Epithelial cell of proximal tubule (primary cell): ENCODE results near the gene EXOSC9. TPM values are rescaled to one million over a fixed set of nuclear protein-coding genes. Genes with fewer than 3 reads are reported as not detected.

Experiments used
- DNase-seq: peaks from one replicate; pipeline ENCODE4 v3.0.0-alpha.2; 2011; ENCODE audit warnings: low read depth
- H3K4me3 ChIP-seq: 2 replicates; pipeline ENCODE4 v1.5.1; 2011; ENCODE audit warnings: low read depth, mild to moderate bottlenecking, low read length
- CTCF ChIP-seq: conservative IDR thresholded peaks from 2 replicates; pipeline ENCODE4 v1.5.1; 2012; ENCODE audit warnings: low read depth, mild to moderate bottlenecking, low read length
- total RNA-seq: library from RNA; depleted of rRNA; stranded (reverse); fragments of >200 nt; gene quantifications from 2 replicates; pipeline ENCODE4 v1.2.3, GENCODE V29; 2015

EXOSC9 gene
- total RNA-seq, 1 donor from 2014 or later = 55.5 TPM

GRCh38 chr4:121788896-121789295, 12.2 kb upstream of the EXOSC9 start:
- DNase-seq = no peak
- H3K4me3 ChIP-seq = no peak overlapping the region
- no peak for TF ChIP-seq CTCF

DNA sequence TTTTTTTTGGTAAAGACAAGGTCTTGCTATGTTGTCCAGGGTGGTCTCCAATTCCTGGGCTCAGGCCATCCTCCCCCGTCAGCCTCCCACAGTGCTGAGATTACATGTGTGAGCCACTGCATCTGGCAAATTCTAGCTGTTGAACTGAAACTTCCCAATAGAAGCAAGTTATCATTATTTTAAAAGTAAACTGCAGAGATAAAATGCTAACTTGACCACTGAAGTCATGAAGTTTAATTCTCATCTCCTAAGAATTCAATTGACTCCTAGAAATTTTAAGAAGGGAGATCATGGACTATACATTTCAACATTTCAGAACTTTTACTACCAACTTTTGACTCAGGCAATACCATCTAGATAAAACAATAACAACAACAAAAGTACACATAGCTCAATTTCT, 11.7 kb upstream of the EXOSC9 start:
- DNase-seq = no peak
- H3K4me3 ChIP-seq = no peak overlapping the region
- TF ChIP-seq CTCF = no peak

DNA sequence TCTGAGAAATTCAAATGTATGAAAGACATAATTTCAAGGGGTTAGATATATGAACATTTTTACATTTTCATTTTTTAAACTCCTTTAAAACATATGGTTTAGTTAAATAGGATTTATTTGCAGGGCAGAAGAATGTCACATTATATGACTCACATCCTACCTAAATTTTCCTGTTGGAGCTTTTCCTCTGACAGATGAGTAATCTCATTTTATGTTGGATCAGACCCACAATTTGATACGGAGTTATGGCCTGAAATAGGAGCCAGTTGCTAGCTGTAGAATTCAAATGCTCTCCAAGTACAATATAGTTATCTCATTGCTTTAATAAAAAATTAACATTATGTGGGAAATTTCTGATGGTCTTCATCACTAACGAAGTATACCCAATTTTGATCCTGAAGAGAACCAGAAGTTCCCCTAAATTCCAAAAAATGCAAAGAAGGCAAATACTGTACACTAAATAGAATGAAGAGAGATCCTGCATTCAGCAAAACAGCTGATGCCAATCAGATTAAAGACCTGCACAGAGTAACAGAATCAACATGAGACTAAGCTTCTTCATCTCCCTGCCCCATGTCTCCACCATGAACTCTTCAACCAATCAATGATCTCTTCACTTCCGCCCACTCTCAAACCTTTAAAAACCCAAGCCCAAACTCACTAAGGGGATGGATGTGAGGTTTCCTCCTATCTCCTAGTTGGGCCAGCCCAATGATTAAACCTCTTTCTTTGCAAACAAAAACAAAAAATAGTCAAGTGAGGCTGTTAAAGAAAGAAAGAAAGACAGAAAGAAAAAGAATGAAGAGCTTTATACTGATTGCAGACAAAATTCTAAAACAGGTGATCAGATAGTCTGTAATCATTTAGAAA, 10.9 kb upstream of the EXOSC9 start:
- DNase-seq = no peak
- TF ChIP-seq CTCF = no peak

DNA sequence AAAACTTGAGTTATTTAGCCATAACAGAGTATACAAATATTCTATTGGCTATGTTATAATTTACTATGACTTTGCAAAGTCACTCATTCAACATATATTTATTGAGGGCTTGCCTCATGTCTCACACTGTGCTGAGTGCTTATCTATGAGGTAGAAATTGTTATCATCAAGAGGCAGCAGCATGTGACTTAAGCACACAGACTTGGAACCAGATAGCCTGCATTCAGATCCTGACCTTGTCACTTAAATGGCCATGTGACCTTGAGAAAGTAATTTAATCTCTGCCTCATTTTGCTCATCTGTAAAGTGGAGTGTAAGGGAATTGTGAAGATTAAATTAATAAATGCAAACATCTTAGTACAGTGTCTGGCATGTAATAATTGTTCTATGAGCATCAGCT, 10.1 kb upstream of the EXOSC9 start:
- no peak for TF ChIP-seq CTCF
- DNase-seq = no peak
- no peak overlapping the region for H3K4me3 ChIP-seq

More for the DNA sequence above, 10.9 kb upstream of the EXOSC9 start:
- H3K4me3 ChIP-seq = no peak overlapping the region

DNA sequence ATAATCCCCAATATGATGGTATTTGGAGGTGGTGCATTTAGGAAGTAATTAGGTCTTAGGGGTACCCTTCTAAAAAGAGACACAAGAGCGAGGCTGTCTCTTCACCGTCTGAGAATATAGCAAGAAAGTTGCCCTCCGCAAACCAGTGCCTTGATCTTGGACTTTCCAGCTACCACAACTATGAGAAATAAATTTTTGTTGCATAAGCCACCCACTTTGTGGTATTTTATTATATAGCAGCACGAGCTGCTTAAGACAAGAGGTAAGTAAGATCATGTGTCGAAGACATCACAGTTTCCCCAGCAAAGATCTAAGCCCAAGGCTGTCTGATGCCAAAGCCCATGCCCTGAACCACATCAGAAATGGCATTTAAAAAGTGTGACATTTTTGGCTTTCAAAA, 9.6 kb upstream of the EXOSC9 start:
- no peak overlapping the region for H3K4me3 ChIP-seq
- no peak for DNase-seq
- no peak for TF ChIP-seq CTCF

DNA sequence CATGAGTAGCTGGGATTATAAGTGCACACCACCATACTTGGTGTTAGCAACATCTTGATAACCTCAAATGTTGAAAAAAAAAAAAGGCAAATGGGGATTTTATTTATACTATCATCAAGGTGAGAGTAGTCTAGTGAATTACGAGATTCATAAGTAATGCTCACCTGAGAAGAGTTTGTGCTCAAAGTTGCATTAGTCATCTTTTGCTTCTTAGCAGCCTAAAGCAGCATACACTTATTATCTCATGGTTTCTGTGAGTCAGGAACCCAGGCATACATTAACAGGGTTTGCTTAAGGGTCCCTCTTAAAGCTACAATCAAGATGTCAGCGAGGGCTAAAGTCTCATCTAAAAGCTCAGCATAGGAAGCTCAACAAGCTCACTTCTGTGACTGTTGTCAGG, 8.2 kb upstream of the EXOSC9 start:
- no peak overlapping the region for H3K4me3 ChIP-seq
- no peak for DNase-seq
- TF ChIP-seq CTCF = no peak
